M059J (cell line): ENCODE results near the gene ICOSLG. TPM values are rescaled to one million over a fixed set of nuclear protein-coding genes. Genes with fewer than 3 reads are reported as not detected.
"Not testable (repeated sequence)": the region's sequence is repeated elsewhere in the genome, so short reads cannot be mapped to it uniquely, and the experiment has no call there.

Source experiments
- DNase-seq: peaks from one replicate; pipeline ENCODE4 v3.0.0-alpha.2; 2012; ENCODE audit warnings: low read depth
- total RNA-seq: library from RNA; depleted of rRNA; stranded (reverse); fragments of >200 nt; shearing (Covaris generic); gene quantifications from 2 replicates; pipeline ENCODE4 v1.2.3, GENCODE V29; 2014

The ICOSLG gene
- total RNA-seq, 1 experiment from 2014 or later, result 0.10 TPM

DNA sequence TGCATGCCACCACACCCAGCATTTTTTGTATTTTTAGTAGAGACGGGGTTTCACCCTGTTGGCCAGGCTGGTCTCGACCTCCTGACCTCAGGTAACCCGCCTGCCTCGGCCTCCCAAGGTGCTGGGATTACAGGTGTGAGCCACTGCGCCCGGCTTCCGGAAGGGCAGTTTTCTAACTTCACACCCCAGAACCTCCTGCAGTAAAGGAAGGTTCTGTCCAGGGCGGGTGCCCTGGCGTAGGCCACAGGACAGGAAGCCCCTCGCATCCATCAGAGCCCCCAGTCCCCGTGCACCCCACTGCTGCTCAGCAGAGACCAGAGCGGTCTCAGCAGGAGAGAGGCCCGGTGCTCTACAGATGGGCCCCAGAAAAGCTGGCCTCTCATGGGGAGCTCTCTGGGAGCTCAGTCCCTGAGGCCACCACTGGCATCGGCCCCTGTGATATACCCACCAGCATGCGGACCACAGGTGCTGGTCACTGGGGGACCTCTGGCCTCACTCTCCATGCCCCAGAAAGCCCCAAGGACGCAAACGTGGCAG is 25.1 kb upstream of the ICOSLG start:
- DNase-seq, result no peak

- DNase-seq, result no peak
Measured at GRCh38 chr21:44263768-44264167, 23.0 kb upstream of the ICOSLG start.

DNA sequence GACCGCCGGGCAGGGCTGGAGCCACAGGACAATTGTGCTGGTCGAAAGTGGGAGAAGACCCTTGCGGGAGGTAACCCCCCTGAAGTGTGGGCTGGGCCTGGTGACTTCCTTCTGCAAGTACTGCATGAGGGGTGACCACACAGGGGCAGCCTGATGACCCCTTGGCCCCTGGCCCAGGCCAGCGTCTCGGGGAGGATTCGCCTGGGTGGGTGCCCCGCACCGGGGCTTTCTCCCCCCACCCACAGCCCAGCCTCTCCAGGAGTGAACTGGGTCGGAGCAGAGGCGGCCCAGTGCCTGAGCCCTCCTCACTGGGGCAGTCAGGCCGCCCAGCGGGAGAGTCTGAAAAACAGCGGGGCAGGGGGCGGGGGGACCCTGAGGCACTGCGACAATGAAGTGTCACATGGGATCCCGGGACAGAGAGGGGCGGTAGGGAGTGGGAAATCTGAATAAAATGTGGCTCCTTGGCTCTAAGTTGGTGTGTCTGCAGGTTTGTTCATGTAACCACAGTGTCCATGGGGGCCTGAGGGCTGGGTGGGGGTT is 22.5 kb upstream of the ICOSLG start:
- DNase-seq, result no peak

DNA sequence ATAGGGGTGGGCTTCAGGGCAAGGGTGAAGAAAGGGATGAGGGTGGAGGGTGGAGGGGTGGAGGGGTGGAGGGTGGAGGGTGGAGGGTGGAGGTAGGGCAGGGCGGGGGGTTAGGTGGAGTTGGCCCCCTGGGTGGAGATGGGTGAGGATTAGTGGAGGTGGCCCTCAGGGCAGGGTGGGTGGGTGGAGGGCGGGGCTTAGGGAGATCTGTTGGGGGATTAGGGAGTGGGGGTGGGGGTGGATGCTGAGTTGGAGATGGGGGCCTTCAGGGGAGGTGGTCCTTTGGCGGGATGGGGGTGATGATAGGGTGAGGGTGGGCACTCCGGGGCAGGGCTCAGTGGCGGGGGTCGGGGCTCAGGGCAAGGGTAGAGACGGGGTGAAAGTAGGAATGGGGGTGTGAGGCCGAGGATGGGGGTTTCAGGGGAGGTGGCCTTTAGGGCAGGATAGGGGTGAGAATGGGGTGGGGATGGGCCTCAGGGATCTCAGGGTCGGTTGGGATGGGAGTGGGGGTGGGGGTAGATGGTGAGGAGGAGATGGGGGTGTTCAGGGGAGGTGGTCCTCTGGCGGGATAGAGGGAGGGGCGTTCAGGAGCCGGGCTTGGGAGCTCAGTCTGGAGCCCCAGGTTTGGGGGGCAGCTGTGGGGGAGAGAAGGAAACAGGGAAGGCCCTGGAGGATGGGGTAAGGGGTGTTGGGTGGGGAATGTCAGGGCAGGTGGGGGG is 21.8 kb upstream of the ICOSLG start:
- DNase-seq, result no peak

DNA sequence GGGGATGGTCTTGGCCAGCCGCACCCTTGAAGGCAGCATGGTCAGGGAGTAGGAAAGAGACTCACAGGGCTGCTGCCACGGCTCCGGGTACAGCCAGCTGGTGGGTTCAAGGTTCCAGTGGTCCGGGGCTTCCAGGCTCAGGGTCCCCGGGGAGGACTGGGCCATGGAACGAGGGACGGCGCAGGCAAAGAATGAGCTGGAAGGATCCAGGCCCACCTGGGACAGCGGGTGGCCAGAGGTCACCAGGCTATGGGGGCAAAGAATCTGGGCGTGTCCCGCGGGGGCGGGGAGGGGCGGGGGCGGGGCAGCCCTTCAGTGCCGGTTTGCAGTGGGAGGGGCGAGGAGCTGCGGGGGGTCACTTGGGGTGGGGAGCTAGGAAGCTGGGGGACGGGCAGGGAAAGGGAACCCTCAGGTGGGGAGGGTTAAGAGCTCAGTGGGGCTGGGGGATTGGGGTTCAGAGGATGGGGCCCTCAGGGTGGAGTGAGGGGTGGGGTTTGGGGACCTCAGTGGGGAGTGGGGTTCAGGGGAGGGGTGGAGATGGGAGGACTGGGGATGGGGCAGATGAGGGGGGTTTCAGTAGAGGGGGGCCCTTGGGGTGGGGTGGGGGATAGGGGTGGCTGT is 21.0 kb upstream of the ICOSLG start, which contains the start of gene DNMT3L:
TSS of gene DNMT3L (minus strand) at position 223 of the 621 bp plus-strand sequence. CDS start 638 bp downstream, outside the sequence.
- no peak for DNase-seq

DNA sequence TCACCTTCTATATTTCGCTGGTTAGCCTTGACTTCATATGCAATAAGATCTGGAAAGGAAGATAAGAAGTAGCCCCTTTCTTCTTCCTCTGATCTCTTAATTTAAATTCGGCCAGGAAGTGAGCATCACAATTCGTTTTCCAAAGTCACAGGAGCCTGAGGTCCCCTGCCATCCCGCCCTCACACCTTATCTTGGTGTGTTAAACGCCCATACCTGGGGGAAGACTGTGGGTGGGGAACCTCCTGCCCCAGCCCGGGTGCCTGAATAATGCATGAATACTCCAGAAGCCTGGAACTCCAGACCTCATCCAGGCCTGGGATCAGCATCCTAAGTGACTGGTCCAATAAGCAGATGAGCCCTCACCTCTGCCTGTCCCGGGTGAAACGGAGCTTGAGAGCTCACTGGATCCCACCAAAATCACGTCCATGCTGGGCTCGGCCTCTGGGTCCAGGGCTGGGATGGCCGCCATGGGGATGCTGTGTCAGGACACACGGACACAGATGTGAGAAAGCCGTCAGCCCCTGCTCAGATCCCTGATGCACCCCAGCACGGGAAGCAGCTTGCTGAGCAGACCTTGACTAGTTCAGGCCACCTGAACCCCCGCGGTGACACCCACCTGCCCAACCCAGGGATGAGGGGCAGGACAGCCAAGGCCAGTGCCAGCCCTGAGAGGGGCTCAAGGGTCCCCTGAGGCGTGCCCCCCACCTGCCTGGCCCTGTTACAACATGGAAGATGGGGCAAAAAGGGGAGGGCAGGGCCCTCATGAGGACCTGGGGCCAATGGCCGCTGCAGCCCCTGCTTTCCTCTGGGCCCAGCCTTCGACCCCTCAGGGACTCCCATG is 20.3 kb upstream of the ICOSLG start:
- DNase-seq, result no peak

DNA sequence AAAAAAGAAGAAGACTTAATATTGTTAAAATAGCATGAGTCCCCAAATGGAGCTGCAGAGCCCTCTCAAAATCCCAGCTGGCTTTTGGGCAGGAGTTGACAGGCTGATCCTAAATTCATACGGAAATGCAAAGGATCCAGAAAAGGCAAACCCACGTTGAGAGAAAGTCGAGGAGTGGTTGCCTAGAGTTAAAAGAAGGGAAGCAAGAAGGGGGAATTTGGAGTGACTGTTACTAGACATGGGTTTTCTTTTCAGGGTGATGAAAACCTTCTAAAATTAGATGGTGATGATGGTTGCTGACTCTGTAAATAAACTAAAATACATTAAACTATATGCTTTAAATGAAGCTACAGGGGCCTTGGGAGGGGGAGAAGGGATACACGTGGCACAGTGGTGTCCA is 19.3 kb upstream of the ICOSLG start:
- no peak for DNase-seq

DNA sequence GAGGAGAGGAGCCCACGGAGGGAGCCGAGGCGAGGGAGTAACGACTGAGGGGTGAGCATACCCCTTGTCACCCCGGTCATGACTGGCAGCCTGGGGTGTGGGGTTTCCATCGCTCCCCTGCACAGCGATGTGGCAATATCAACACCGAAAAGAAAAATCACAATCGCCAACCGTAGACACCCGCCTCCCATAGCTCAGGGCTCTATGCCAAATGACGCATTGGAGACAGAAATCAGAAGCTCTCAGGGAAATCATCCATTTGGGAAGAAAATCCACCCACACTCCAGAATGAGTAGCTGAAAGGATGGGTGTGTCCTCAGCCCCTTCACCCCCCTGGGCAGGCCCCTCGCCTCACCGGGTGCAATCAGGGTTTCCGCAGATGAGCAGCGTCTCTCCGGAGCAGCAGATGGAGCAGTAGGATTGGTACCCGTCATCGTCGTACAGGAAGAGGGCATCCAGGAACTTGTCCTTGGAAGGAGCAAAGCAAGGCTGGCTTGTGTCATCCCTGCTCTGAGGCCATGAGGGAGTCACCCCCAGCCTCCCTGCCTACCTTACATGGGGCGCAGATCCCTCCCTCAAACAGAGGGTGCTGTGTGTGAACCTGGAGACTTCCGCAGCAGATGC is 18.5 kb upstream of the ICOSLG start:
- DNase-seq, result peak; percentile 37

DNA sequence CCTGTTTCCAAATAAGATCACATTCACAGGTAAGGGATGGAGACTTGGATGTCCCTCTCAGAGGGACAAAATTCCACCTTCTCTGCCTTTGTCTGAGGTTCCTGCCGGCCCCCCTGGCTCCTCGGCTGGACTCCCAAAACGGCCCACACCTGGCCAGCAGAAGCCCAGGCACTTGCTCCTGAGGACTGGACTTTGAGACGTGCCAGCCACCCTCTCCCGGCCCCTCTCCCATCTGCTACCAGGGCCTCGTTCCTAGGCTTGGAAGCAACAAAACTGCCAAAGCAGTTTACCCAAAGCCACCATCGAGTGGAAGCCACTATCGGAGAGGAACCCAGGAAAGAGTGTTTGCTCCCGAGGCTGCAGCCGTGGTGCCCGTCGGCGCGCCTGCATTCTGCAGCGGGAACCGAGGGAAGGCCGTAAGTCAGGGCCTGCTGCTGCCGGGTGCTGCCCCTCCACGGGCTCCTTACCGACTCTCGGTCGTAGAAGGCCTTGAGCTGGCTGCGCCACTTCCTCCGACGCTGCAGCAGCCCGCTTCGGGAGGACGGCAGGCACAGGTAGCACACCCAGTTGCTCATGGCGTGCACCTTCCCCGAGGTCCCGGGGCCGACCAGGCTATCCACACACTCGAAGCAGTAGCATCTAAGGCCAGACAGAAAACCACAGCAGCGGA is 17.4 kb upstream of the ICOSLG start:
- DNase-seq, result no peak

- no peak for DNase-seq
Measured at GRCh38 chr21:44255511-44255981, 14.8 kb upstream of the ICOSLG start.

DNA sequence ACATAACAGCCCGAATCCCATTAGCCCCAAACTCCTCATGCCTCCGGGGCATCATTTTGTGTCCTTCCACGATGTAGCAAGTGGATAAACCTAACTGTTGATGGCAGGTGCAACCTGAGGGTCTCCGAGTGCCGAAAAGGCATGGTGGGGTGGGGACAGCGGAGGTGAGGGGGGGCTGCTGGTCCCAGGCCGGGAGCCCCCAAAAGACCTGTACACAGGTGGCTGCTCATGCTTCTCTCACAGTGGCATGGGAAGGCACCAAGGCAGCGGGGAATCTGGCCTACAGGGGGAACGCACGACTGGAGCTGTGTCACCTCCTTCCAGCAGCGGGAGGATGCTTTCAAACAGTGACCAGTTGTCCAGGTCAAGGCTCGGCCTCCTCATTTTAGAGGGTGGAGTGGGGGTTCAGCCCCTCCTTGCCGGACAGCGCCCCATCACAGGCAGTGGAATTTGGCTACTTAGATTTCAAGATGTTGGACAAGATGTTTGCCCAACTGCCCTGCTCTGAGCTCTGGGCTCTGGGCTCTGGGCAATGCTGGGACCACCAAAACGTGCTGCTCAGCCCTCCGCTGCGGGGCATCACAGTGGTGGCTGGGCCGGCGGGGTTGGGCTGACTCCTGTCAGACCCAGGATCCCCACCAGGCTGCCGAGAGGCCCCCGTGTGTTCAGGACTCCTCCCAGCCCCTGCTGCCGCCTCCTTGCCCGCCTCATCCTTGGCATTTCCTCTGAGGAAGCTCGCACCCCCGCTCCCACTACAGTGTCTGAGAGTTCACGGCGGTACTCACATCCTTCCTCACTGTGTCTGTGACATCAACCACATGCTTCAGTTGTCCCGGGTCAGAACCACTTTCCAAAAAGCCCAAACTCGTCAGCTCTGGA is 13.3 kb upstream of the ICOSLG start:
- DNase-seq, result no peak

GRCh38 chr21:44249204-44250037 is 8.7 kb upstream of the ICOSLG start:
- DNase-seq, result not testable (repeated sequence)

- DNase-seq, result not testable (repeated sequence)
Measured at GRCh38 chr21:44247904-44248303, 7.2 kb upstream of the ICOSLG start.

DNA sequence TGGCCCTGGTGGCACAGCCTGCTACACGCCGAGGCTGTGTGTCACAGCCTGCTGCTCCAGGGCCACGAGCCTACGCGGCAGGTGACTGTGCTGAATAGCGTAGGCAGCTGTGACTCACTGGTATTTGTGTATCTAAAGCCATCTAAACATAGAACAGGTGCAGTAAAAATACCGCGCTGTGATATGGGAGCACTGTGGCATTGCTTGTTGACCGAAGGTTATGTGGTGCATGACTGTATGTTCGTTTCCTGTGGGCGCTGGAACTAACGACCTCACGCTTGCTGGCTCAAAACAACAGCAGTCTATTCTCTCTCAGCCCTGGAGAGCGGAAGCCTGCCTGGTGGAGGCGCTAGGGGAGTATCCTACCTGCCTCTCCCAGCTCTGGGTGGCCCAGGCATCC is 3.2 kb upstream of the ICOSLG start:
- not testable (repeated sequence) for DNase-seq

DNA sequence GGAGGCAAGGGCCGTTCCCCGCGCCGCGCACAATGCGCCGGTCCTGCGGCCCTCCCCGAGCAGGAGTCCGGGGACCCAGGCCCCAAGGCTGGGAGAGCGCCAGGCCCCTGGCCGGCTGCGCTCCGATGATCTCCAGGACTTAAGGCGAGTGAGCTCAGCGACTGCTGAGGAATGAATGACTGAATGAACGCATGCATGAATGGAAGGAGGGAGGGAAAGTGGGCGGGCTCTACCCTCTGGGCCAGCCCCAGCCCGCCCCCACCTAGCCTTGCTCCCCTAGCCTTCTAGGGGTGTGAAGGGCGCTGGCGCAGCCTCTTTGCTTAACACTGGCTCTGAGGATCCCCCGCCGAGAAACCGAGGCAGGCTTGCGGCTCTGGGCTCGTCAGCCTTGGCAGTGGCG is 538 bp upstream of the ICOSLG start:
- DNase-seq, result not testable (repeated sequence)

GRCh38 chr21:44240353-44240752 is 390 bp downstream of the ICOSLG start:
- not testable (repeated sequence) for DNase-seq

DNA sequence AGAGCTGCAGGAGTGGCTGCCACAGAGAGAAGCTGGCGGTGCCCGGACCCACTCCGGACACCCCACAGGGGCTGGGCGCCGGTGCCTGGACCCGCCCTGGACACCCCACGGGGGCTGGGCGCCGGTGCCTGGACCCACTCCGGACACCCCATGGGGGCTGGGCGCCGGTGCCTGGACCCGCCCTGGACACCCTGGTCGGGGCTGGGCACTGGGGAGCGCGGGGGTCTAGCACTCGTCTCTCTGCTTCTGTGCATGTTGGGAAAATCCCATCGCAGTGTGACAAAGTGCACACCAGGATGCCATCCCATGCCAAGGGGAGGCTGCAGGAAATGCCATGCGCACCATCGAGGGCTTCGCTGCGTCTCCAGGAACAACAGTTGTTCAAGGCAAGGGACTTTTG is 11.2 kb downstream of the ICOSLG start:
- DNase-seq, result not testable (repeated sequence)

GRCh38 chr21:44228109-44228508 is 12.6 kb downstream of the ICOSLG start:
- not testable (repeated sequence) for DNase-seq

DNA sequence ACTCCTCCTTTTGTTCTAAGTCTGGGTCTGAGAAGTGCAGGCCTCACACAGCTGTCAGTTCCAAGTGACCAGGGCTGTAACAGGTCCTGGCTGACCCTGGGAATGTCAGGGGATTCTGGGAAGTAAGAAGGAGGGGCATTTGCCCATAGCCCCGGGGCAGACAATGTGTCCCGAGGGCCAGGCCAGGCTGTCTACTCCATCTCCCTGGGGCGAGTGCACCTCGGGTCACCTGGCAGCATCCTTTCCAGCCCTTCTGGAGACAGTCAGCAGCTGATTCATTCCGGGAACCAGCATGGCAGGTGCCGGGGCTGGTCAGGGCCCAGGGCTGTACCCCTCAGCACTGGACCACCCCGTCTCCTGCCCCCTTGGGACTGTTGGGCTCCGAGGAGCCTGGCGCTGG is 13.1 kb downstream of the ICOSLG start:
- DNase-seq, result not testable (repeated sequence)
